Caki2 (cell line): ENCODE results near the gene MED12L. TPM values are rescaled to one million over a fixed set of nuclear protein-coding genes. Genes with fewer than 3 reads are reported as not detected.
A peak's percentile ranks its signal among the peaks of the same experiment; 100 is the strongest.
"Not testable (repeated sequence)": the region's sequence is repeated elsewhere in the genome, so short reads cannot be mapped to it uniquely, and the experiment has no call there.

Experiments
- DNase-seq: peaks from one replicate; pipeline ENCODE4 v3.0.0-alpha.2; 2015; ENCODE audit warnings: low read depth
- in situ Hi-C: cut with HindIII; loops from 2 replicates; pipeline ENCODE4 v1.10.0; 2016; ENCODE audit warnings: low sequenced_read_pairs, low pct_unique_long_range_greater_than_20kb, mixed read lengths
- total RNA-seq: library from RNA; depleted of rRNA; stranded (reverse); fragments of >200 nt; shearing (Covaris generic); gene quantifications from 2 replicates; pipeline ENCODE4 v1.2.3, GENCODE V29; 2014; ENCODE audit warnings: low replicate concordance

MED12L gene
- total RNA-seq, 1 experiment from 2014 or later, result 0.24 TPM

DNA sequence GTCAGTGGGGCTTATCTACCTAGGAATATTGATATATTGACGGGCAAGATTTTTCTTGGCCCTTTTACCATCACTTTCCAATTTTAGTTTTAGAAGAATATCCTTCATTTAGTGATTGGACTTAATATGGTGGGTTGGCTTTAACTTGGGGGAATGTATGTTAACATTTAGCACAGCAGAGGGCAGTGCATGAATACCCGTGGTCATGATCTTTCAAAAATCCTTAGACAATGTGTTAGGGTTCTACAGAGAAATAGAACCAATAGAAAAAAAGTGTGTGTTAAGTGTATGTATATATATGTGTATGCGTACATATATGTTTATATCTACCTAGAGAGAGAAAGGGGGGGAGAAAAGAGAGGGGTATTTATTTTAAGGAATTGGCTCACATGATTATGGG lies 80.7 kb downstream of the MED12L start:
- in situ Hi-C loops, result no loop called here
- DNase-seq, result no peak

DNA sequence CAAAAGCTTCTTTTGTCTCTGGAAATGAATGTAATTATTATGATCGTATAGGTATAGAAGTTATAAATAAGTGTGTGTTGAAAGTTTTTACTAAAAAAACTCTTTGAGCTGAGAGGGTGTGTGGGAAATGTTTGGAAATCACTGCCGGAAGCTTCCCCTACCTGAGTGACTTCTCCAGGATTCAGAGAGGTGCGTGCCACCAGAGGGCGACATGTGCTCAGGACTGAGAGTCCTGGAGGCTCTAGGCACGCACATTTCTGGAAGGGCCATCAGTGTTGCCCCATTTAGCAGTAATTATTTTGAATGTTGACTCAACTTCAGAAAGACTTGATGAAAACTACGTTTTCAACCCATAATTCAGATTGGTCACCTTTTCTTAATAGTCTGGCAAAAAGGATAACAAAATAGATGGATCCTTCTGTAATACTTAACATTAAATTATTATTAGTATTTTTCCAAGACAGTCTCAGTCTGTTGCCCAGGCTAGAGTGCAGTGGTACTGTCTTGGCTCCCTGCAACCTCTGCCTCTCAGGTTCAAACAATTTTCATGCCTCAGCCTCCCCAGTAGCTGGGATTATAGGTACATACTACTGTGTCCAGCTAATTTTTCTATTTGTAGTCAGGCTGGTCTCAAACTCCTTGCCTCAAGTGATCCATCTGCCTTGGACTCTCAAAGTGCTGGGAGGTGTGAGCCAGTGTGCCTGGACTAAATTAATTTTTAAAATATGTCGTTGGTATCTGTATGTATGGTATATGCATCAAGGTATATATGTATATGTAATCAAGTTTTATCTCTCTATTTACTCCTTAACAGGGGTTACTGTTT lies 83.0 kb downstream of the MED12L start:
- peak; percentile 37 for DNase-seq
- in situ Hi-C loops, result no loop called here

DNA sequence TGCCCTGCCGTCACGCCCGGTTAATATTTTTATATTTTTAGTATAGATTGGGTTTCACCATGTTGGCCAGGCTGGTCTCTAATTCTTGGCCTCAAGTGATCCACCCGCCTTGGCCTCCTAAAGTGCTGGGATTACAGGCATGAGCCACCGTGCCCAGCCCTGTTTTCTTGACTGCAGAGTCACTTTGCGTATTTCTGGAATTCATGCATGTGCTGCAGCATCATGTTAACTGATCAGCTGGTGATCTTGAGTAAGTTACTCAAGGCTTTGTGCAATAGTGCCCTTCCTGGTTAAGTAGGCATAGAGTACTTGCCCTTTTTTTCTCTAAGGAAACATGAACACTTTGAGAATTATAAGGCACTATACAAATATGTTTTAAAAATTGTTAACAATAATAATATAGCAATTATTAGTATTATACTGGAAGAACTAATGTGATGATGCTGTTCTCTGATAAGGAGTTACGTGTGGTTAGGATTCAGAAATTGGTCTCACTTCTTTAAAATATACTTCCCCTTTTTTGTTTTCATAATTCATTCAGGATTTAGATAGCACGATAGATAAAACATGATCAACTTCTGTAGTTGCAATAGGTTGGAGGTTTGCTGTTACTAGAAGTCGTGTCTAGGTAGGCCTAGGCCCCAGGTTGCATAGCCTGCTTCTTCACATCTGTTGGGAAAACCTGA lies 83.9 kb downstream of the MED12L start:
- DNase-seq, result no peak

GRCh38 chr3:151169948-151170679 lies 84.7 kb downstream of the MED12L start:
- DNase-seq, in situ Hi-C loops: not testable (repeated sequence)

More for the DNA sequence above, 83.9 kb downstream of the MED12L start:
- in situ Hi-C loops, result no loop called here

DNA sequence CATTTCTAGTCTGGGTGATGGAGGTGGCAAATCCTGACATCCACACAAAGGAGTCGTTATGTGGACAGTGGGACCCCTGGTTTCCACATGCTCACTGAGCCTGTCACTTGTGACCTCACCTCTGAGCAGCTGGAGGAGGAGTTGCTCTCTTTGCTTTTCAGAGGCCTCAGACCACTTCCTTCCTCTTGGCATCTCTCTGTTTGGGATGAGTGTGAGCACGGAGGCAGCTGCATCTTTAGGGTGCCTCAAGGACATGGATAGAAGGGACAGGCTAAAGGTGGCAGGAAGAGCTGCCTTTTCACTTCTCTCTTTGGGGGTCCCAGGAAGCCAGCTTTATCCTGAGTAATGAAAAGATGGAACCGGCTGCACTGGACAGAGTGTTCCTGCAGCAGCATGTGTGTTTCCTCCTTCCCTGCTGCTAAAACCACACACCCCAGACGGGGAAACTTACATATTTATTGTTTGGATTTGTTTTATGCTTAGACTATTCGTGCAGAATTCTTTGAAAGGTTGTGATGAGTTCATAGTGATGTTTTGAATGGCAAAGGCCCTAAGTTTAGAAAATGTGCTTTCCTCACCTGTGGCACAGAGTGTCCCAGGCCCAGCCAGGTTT lies 85.8 kb downstream of the MED12L start:
- in situ Hi-C loops, result no loop called here
- no peak for DNase-seq

DNA sequence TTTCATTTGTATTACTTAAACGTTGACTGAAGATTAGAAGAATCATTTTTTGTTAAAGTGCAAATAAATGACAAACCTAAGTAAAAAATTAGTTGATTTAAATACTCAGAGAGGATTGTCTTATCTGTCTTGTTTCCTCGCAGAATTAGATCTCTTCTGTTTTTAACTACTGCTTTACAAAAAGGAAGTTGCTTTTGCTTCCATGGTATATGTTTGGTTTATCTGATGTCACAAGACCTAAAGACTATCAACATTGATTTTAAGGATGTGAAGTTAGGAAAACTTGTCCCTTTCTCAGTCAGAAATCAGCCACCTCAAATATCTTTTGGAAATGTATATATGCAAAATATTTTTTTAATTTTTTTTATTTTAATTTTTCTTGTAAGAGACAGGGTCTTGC lies 88.9 kb downstream of the MED12L start:
- in situ Hi-C loops, result no loop called here
- DNase-seq, result no peak

- no peak for DNase-seq
- in situ Hi-C loops, result no loop called here
Observed at GRCh38 chr3:151175952-151176351, 90.5 kb downstream of the MED12L start.

- in situ Hi-C loops, result no loop called here
- DNase-seq, result no peak
Observed at GRCh38 chr3:151178208-151178845, 92.9 kb downstream of the MED12L start.

GRCh38 chr3:151182349-151183079 lies 97.0 kb downstream of the MED12L start:
- in situ Hi-C loops, result no loop called here
- no peak for DNase-seq

GRCh38 chr3:151183265-151183671 lies 97.8 kb downstream of the MED12L start:
- in situ Hi-C loops, result no loop called here
- no peak for DNase-seq

GRCh38 chr3:151191095-151191494 lies 105.6 kb downstream of the MED12L start:
- DNase-seq, result no peak
- in situ Hi-C loops, result no loop called here

GRCh38 chr3:151192545-151192944 lies 107.1 kb downstream of the MED12L start:
- in situ Hi-C loops, result no loop called here
- DNase-seq, result no peak

- no peak for DNase-seq
- in situ Hi-C loops, result no loop called here
Observed at GRCh38 chr3:151195826-151196225, 110.4 kb downstream of the MED12L start.

DNA sequence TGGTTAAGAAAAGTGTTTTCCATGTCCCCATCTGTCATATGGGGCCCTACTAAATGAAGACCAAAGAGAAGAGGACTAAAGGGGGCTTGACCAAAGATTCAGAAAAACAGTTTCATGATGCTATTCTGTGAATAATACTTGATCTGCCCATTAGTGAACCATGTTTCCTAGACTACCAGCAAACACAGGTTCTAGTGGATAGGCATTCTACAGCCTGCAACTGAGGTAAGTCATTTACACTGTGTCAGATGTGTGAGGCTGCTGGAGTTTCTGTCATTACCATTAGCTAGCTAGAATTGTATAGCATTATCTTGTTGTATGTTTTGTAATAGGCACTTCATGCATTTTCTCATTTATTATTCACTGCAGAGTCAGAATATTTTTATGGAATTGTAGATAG lies 111.0 kb downstream of the MED12L start:
- in situ Hi-C loops, result no loop called here
- DNase-seq, result no peak

DNA sequence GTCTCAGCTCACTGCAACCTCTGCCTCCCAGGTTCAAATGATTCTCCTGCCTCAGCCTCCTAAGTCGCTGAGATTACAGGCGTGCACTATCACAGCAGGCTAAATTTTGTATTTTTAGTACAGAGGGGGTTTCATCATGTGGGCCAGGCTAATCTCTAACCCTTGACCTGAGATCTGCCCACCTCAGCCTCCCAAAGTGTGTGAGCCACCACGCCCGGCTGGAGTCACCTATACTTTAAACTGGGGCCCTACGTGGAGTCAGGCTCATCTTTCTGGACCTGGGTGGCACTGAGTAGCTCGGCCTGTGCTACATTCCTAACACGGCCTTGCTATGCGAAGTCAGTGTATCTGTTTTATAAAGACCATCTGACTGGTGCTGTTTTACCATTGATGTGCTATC lies 111.8 kb downstream of the MED12L start:
- no peak for DNase-seq
- in situ Hi-C loops, result no loop called here

DNA sequence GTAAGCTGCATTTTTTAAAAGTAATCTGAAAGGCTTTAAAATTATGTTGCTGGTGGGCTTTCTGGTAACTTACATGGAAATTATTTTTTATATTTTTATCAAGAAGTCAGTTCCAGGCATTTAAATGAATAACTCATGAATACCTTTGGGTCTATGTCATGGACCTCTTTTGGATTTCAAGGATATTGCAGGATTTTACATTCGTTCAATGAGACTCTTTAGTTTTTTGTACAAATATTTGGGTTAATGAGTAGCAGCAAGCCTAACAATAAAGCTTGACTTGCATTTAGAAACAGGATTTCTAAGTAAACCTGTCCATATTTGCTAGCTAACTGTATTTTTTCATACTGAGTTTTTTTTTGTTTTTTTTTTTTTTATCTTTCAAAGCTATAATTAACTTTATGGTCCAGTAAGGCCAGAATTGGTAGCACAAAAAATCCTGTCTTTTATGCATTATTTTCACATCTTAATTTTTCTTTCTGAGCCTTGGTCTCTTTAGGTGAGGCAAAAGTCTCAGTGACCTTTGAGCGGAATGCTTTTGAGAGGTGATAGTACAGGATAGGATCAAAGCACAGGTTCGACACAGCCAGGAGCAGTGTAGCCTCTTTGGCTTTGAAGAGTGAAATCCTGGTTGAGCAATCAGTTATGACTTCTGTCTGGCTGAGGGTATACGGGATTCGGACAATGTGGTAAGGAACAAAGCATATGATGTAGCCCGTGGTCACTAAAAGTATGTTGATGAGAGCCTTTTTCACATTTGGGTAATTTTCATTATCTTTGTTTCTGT lies 112.7 kb downstream of the MED12L start:
- in situ Hi-C loops, result no loop called here
- no peak for DNase-seq

GRCh38 chr3:151198849-151199248 lies 113.4 kb downstream of the MED12L start:
- DNase-seq, result no peak
- in situ Hi-C loops, result no loop called here
